HG02840 (cell line): ENCODE data around the gene PTPRZ1.

Source experiments
- ATAC-seq: cut with Tn5 transposase; IDR thresholded peaks from one replicate; pipeline ENCODE4 v1.9.1; 2021; ENCODE audit warnings: mild to moderate bottlenecking, moderate library complexity, moderate number of reproducible peaks; ENCODE audit not compliant: unreplicated experiment, low FRiP score

The PTPRZ1 gene

GRCh38 chr7:122094549-122094948 lies 221.6 kb downstream of the PTPRZ1 start:
- ATAC-seq = no peak

- no peak for ATAC-seq
Observed at GRCh38 chr7:122095642-122096041, 222.7 kb downstream of the PTPRZ1 start.

GRCh38 chr7:122100021-122100420 lies 227.1 kb downstream of the PTPRZ1 start:
- ATAC-seq = no peak

DNA sequence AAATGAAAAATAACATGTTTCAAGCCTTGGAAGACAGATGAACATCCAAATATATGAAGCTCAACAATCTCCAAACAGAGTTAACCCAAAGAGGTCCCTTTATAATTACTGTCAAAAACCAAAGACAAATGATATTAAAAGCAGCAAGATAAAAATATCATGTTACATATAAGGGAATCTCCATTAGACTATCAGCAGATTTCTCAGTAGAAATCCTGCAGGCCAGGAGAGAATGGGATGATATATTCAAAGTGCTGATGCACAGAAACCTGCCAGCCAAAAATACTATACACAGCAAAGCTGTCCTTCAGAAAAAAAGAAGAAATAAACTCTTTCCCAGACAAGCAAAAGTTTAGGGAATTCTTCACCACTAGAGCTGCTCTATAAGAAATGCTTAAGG lies 230.1 kb downstream of the PTPRZ1 start:
- ATAC-seq = no peak
